ENCODE data around the gene CFAP58.

Gene CFAP58

GRCh38 chr10:104334965-104335650 is 18.5 kb upstream of the CFAP58 start:
- DNase-seq (ENCODE audit: low read depth in 3 of 3), result no peak

GRCh38 chr10:104336821-104337467 is 16.7 kb upstream of the CFAP58 start:
- DNase-seq (ENCODE audit: low read depth in 3 of 3), result no peak

- DNase-seq (ENCODE audit: low read depth in 3 of 3), result no peak
Measured at GRCh38 chr10:104337521-104337984, 16.1 kb upstream of the CFAP58 start.

- DNase-seq (ENCODE audit: low read depth in 3 of 3), result peak; percentile 45 to 58 (median 57)
Measured at GRCh38 chr10:104337985-104338735, 15.5 kb upstream of the CFAP58 start, which contains the start of gene ITPRIP. TSS of gene ITPRIP (minus strand) at chr10:104338465. CDS start at chr10:104316051, 22,414 bp downstream.

- no peak for DNase-seq (ENCODE audit: low read depth in 3 of 3)
Measured at GRCh38 chr10:104339469-104340110, 14.0 kb upstream of the CFAP58 start.

DNA sequence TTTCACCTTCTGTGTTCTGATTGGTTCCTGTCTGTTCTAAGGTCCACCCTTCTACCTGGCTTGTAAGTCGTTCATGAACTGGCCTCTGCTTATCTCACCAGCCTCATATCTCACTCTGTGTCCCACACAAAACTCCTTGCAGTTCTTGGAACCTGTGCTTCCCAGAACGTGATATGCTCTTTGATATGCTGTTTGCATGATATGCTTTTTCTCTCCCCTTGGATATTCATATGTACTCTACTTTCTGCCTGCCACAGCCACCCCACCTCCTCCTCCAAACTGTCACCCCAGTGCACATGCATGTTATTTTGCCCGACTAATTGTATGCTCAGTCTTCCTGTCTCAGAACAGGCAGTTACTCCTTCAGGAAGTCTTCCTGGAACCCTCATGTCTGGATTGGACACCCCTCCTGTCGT is 13.5 kb upstream of the CFAP58 start:
- no peak for DNase-seq (ENCODE audit: low read depth in 3 of 3)

GRCh38 chr10:104340641-104341040 is 13.0 kb upstream of the CFAP58 start:
- DNase-seq (ENCODE audit: low read depth in 3 of 3), result no peak

DNA sequence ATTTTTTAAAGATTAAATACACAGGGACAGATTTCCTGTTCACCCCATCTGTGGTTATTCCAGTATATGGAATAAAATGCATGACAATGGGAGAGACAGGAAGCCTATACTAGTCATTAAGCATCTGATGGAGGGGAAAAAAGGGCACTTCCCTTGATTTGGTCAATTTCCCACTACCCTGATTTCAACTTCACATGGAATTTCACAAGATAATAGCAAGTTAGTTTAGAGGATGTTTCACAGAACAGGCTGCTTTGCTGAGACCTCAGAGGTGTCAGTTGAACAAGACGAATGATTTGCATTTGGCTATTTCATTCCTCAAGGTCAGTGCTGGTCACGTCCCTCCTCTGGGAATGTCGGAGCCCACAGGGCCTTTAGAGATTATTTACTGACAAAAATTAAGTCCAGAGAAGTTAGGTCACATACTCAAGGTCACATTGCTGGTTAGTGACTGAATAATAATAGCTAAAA is 10.7 kb upstream of the CFAP58 start:
- no peak for DNase-seq (ENCODE audit: low read depth in 3 of 3)

GRCh38 chr10:104344219-104344618 is 9.4 kb upstream of the CFAP58 start:
- no peak for DNase-seq (ENCODE audit: low read depth in 3 of 3)

GRCh38 chr10:104345515-104345914 is 8.1 kb upstream of the CFAP58 start:
- DNase-seq (ENCODE audit: low read depth in 3 of 3), result no peak

- no peak for DNase-seq (ENCODE audit: low read depth in 3 of 3)
Measured at GRCh38 chr10:104345941-104346340, 7.7 kb upstream of the CFAP58 start.

GRCh38 chr10:104347295-104348045 is 6.2 kb upstream of the CFAP58 start:
- DNase-seq (ENCODE audit: low read depth in 3 of 3), result no peak

- no peak for DNase-seq (ENCODE audit: low read depth in 3 of 3)
Measured at GRCh38 chr10:104348601-104349000, 5.0 kb upstream of the CFAP58 start.

DNA sequence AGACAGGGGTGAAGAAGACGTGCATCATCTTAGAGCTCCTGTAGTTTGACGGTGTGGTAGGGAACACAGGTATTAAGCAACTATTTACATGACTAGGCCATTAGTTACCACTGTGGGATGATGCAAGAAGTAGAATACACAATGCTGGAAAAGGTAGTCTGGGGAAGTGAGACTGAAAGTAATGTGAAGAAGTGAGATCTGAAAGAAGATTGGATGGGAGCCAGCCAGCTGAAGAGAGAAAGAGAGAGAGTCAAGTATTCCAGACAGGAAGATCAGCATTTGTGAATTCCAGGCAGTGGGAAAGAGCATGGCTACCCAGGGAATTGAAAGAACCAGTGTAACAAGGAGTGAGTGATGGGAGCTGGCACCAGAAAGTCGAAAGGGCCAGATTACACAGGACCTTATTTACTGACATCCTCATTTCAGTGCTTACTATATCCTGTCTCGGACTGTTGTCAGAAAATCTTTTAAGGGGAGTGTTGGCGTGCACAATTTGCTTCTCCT is 4.0 kb upstream of the CFAP58 start:
- DNase-seq (ENCODE audit: low read depth in 3 of 3), result no peak

DNA sequence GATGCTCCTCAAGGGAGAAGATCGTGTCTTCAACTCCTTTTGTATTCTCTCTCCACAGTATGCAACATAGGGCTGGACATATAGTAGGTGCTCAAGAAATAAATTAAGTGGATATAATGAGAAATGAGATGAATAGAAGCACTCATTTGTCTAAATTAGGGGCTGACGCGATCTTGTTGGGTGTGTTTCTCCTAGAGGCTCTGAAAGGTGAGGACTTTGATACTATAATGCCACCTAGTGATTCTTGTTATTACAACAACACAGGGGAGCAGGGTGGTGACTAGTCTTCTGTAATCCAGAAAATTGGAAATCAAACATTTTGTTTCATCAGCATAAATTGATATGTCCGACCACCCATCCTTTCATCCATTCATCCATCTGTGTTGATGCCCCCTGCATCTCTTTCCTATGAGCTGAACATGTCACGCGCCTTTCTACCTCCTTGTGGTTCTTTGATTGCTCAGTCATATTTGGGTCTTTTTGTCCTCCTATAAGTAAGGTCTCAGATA is 3.5 kb upstream of the CFAP58 start:
- DNase-seq (ENCODE audit: low read depth in 3 of 3), result no peak

DNA sequence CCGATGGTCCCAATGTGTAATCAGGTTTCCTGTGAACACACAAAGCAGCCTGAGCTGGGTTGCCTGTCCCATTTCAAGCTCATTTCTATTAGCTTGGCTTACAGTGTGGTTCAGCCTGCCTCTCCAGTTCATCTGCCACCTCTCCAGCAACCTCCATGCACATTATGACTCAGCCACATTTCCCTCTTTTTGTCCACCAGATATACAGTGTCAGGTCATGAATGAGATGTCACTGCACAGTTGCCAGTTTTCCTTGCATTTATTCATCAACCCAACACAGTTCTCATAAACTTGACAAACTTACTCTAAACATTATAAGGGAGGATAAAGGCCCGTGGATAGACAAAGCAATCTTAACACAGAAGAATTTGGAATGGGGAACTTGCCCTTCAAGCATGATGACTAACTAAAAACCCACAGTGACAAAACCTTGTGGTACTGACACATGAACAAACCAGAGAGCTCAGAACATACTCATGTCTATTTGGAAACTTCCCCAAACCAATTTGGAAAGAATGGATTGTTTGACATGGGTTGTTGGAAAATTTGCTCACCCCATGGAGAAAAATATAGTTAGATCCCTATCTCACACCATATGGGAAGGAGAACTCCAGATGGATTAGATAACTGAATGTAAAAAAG is 2.5 kb upstream of the CFAP58 start:
- DNase-seq (ENCODE audit: low read depth in 3 of 3), result no peak

- no peak for DNase-seq (ENCODE audit: low read depth in 3 of 3)
Measured at GRCh38 chr10:104351919-104352318, 1.7 kb upstream of the CFAP58 start.

- no peak for DNase-seq (ENCODE audit: low read depth in 3 of 3)
Measured at GRCh38 chr10:104359811-104360210, 6.2 kb downstream of the CFAP58 start.

DNA sequence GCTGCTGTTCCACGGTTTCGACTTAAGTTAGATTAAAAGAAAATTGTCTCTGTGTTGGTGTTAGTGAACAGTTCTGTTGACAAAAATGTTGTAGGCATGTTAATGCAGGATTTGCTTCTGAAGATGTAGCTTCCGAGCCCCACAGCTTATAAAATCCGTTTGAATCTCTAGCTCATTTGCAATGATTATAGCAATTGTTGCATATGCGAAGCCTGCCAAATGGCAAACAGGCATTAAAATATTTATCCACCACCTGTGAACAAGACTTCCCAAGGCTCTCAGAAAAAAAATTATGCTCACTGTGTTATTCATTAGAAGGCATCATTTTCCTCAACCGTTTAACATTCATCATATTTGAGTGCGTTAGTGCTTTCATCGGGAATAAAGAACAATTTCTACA is 14.3 kb downstream of the CFAP58 start:
- DNase-seq (ENCODE audit: low read depth in 3 of 3), result no peak

- no peak for DNase-seq (ENCODE audit: low read depth in 3 of 3)
Measured at GRCh38 chr10:104368381-104368780, 14.7 kb downstream of the CFAP58 start.

Data from stimulated activated CD4-positive, alpha-beta T cell treated with anti-CD3 and anti-CD28 coated beads, TNF-alpha, amount 100 ng/mL, for 4 hours (primary cell).